ENCODE data around the gene SCO1. TPM values are rescaled to one million over a fixed set of nuclear protein-coding genes. Genes with fewer than 3 reads are reported as not detected.
"Not testable (repeated sequence)": the region's sequence is repeated elsewhere in the genome, so short reads cannot be mapped to it uniquely, and the experiment has no call there.

Gene SCO1
- total and polyA plus RNA-seq, 2 donors (not counting 3 experiments of a cell fraction or from before 2014, with no cell fraction given) = 11.9 to 30.8 TPM

- Histone ChIP-seq H3K27me3 (ENCODE audit: control insufficient read depth in 2 of 2, insufficient read depth in 2 of 2, low read length in 2 of 2) (no peaks in the 10 kb centered on the region), H3K9ac (replicated peaks; ENCODE audit: extremely low read depth, insufficient read depth, low read length) (peak overlapping the region; percentile 93), H3K36me3 (ENCODE audit: control insufficient read depth in 2 of 2, extremely low read depth in 1 of 2, insufficient read depth in 2 of 2, low read length in 2 of 2) (peaks cover 2 to 5% of the 10 kb centered on the region in 2 experiments), H4K20me1 (replicated peaks; ENCODE audit: control insufficient read depth, extremely low read depth, insufficient read depth, low read length) (no peaks in the 10 kb centered on the region), H2AFZ (ENCODE audit: low read depth, low read length) (peak overlapping the region; percentile 75), H3K79me2 (ENCODE audit: control insufficient read depth, insufficient read depth, low read length) (peaks cover 57% of the 10 kb centered on the region), H3K9me1 (replicated peaks; ENCODE audit: control insufficient read depth, extremely low read depth, insufficient read depth, low read length) (peaks cover 2% of the 10 kb centered on the region), H3K4me2 (ENCODE audit: insufficient read depth, low read length) (peak overlapping the region; percentile 99), H3K4me1 (ENCODE audit: control insufficient read depth, extremely low read depth, insufficient read depth, low read length) (peaks cover 25% of the 10 kb centered on the region), H3K9me3 (replicated peaks; ENCODE audit: control insufficient read depth, insufficient read depth, low read length) (no peaks in the 10 kb centered on the region), H3K27ac (ENCODE audit: insufficient read depth, low read depth, low read length) (peak overlapping the region; percentile 94), H3K4me3 (replicated peaks in 1 of 3; ENCODE audit: insufficient read depth in 1 of 3, low read depth in 1 of 3, low read length in 3 of 3) (peak overlapping the region; percentile 74 to 92 (median 85))
- POLR2A ChIA-PET = no interaction called here
- CTCF ChIA-PET = interaction anchor here (2.7 kb wide), 1 partner anchor 15 kb away, joined by 10 read pairs; no protein-coding TSS in a partner anchor
- intact Hi-C loops (cut with micrococcal nuclease) = no loop called here
- FAIRE-seq (peak; percentile 53), DNase-seq (ENCODE audit: low read depth, low spot score) (no peak)
- BruUV-seq (replicated peaks) = no TSS peak
- dilution Hi-C loops (cut with MboI; ENCODE audit: extremely low pct_ligation_motif_present, low sequenced_read_pairs) = no loop called here
- no peak for TF ChIP-seq GATA2 (IDR thresholded peaks at IDR 0.05; ENCODE audit: insufficient read depth, insufficient read length, low read depth, low read length)
- TF ChIP-seq JUN (IDR thresholded peaks at IDR 0.05; ENCODE audit: borderline replicate concordance, insufficient read depth, insufficient read length, low read depth) = no peak
- TF ChIP-seq MAX (IDR thresholded peaks at IDR 0.05; ENCODE audit: insufficient read depth, insufficient read length) = no peak
- no peak for TF ChIP-seq POLR2A (IDR thresholded peaks at IDR 0.05; ENCODE audit: low read depth, low read length)
- TF ChIP-seq EZH2 (IDR thresholded peaks at IDR 0.05; ENCODE audit: borderline replicate concordance, low read depth, low read length, severe bottlenecking) = no peak
- TF ChIP-seq FOS (IDR thresholded peaks at IDR 0.05; ENCODE audit: borderline replicate concordance, insufficient read depth, low read length) = no peak
- TF ChIP-seq MYC (IDR thresholded peaks at IDR 0.05; ENCODE audit: low read depth, low read length) = no peak
These were observed 924 bp upstream of the SCO1 start for GRCh38 chr17:10698096-10698818.

- FAIRE-seq = not testable (repeated sequence)
These were observed 1.4 kb downstream of the SCO1 start for GRCh38 chr17:10695875-10696407.

More at GRCh38 chr17:10695875-10696407, 1.4 kb downstream of the SCO1 start:
- H4K20me1 ChIP-seq (replicated peaks; ENCODE audit: control insufficient read depth, extremely low read depth, insufficient read depth, low read length); BruUV-seq (replicated peaks); H2AFZ ChIP-seq (ENCODE audit: low read depth, low read length); H3K9me3 ChIP-seq (replicated peaks; ENCODE audit: control insufficient read depth, insufficient read depth, low read length); H3K9me1 ChIP-seq (replicated peaks; ENCODE audit: control insufficient read depth, extremely low read depth, insufficient read depth, low read length); intact Hi-C loops (cut with micrococcal nuclease); H3K27me3 ChIP-seq (ENCODE audit: control insufficient read depth in 2 of 2, insufficient read depth in 2 of 2, low read length in 2 of 2); DNase-seq (ENCODE audit: low read depth, low spot score); dilution Hi-C loops (cut with MboI; ENCODE audit: extremely low pct_ligation_motif_present, low sequenced_read_pairs); H3K27ac ChIP-seq (ENCODE audit: insufficient read depth, low read depth, low read length); POLR2A ChIA-PET: not testable (repeated sequence)
- CTCF ChIA-PET = interaction anchor here (1.0 to 2.7 kb wide), 2 partner anchors 12 to 35 kb away, joined by 3 to 10 read pairs; no protein-coding TSS in a partner anchor
- Histone ChIP-seq H3K4me3 (replicated peaks in 1 of 3; ENCODE audit: insufficient read depth in 1 of 3, low read depth in 1 of 3, low read length in 3 of 3) (peak overlapping the region in 1 of 3 experiments; percentile 92), H3K4me1 (ENCODE audit: control insufficient read depth, extremely low read depth, insufficient read depth, low read length) (peaks cover 17% of the 10 kb centered on the region), H3K79me2 (ENCODE audit: control insufficient read depth, insufficient read depth, low read length) (peaks cover 68% of the 10 kb centered on the region), H3K36me3 (ENCODE audit: control insufficient read depth in 2 of 2, extremely low read depth in 1 of 2, insufficient read depth in 2 of 2, low read length in 2 of 2) (peaks cover 3 to 16% of the 10 kb centered on the region in 2 experiments), H3K9ac (replicated peaks; ENCODE audit: extremely low read depth, insufficient read depth, low read length) (peak overlapping the region; percentile 93), H3K4me2 (ENCODE audit: insufficient read depth, low read length) (peak overlapping the region; percentile 96)
